GM19035 (cell line): Measurements from ENCODE around the gene NCF2.
"Not testable (repeated sequence)": the region's sequence is repeated elsewhere in the genome, so short reads cannot be mapped to it uniquely, and the experiment has no call there.

ENCODE experiments used
- ATAC-seq: cut with Tn5 transposase; IDR thresholded peaks from one replicate; pipeline ENCODE4 v1.9.1; 2021; ENCODE audit not compliant: unreplicated experiment

The NCF2 gene

GRCh38 chr1:183590244-183591191, at the start of gene NCF2:
NCF2 (minus strand) TSS chr1:183590459; CDS start chr1:183590329, 130 bp downstream.
- ATAC-seq = peak; percentile 78

- no peak for ATAC-seq
Measured at GRCh38 chr1:183638649-183639387, 48.6 kb upstream of the NCF2 start.

GRCh38 chr1:183636783-183637182, 46.5 kb upstream of the NCF2 start:
- no peak for ATAC-seq

GRCh38 chr1:183636334-183636682, 46.0 kb upstream of the NCF2 start:
- ATAC-seq = no peak

- peak; percentile 84 for ATAC-seq
Measured at GRCh38 chr1:183635606-183636333, 45.5 kb upstream of the NCF2 start, which contains the start of gene ARPC5. ARPC5 (minus strand) TSS chr1:183635783; CDS start chr1:183635659, 124 bp downstream.

- ATAC-seq = peak; percentile 11
Measured at GRCh38 chr1:183635099-183635605, 44.9 kb upstream of the NCF2 start.

- ATAC-seq = no peak
Measured at GRCh38 chr1:183634429-183635065, 44.3 kb upstream of the NCF2 start.

GRCh38 chr1:183633676-183634343, 43.6 kb upstream of the NCF2 start:
- peak; percentile 34 for ATAC-seq

GRCh38 chr1:183632964-183633363, 42.7 kb upstream of the NCF2 start:
- ATAC-seq = no peak

- no peak for ATAC-seq
Measured at GRCh38 chr1:183632114-183632513, 41.9 kb upstream of the NCF2 start.

- ATAC-seq = no peak
Measured at GRCh38 chr1:183630748-183631147, 40.5 kb upstream of the NCF2 start.

GRCh38 chr1:183628537-183628936, 38.3 kb upstream of the NCF2 start:
- no peak for ATAC-seq

GRCh38 chr1:183626236-183626635, 36.0 kb upstream of the NCF2 start:
- ATAC-seq = not testable (repeated sequence)

- ATAC-seq = peak; percentile 88
Measured at GRCh38 chr1:183622884-183623785, 32.9 kb upstream of the NCF2 start.

- no peak for ATAC-seq
Measured at GRCh38 chr1:183622013-183622412, 31.8 kb upstream of the NCF2 start.

GRCh38 chr1:183620311-183620710, 30.1 kb upstream of the NCF2 start:
- ATAC-seq = no peak

GRCh38 chr1:183619781-183620180, 29.5 kb upstream of the NCF2 start:
- ATAC-seq = no peak

GRCh38 chr1:183618202-183618601, 27.9 kb upstream of the NCF2 start:
- not testable (repeated sequence) for ATAC-seq

GRCh38 chr1:183612975-183613374, 22.7 kb upstream of the NCF2 start:
- ATAC-seq = not testable (repeated sequence)
